K562 (cell line): ENCODE data around the gene CBL. TPM values are rescaled to one million over a fixed set of nuclear protein-coding genes. Genes with fewer than 3 reads are reported as not detected.

Source experiments
- FOXP1 ChIP-seq: sonication (generic); formaldehyde crosslinking; IDR thresholded peaks from 2 replicates; pipeline ENCODE4 v1.8.0; 2022; ENCODE audit warnings: mild to moderate bottlenecking, missing genetic modification reagents
- KLF6 ChIP-seq: fragments of 250-450 bp; sonication (Bioruptor Pico); IDR thresholded peaks from 2 replicates; pipeline ENCODE4 v1.4.0; 2020; ENCODE audit warnings: mild to moderate bottlenecking, moderate library complexity, borderline replicate concordance
- MECOM ChIP-seq: fragments of 250-450 bp; sonication (Bioruptor Pico); IDR thresholded peaks from 2 replicates; pipeline ENCODE4 v1.8.0; 2022; ENCODE audit warnings: inconsistent platforms
- NBN ChIP-seq: fragments of 450-650 bp; IDR thresholded peaks from 2 replicates; pipeline ENCODE4 v1.6.1; 2016; ENCODE audit warnings: low read depth, mild to moderate bottlenecking
- ZFX ChIP-seq: sonication (generic); formaldehyde crosslinking; IDR thresholded peaks from 2 replicates; pipeline ENCODE4 v1.8.0; 2022; ENCODE audit warnings: mild to moderate bottlenecking, missing genetic modification reagents, moderate library complexity
- ZNF134 ChIP-seq: fragments of 250-450 bp; sonication (Bioruptor Pico); conservative IDR thresholded peaks from 2 replicates; pipeline ENCODE4 v1.4.0; 2020
- ZNF408 ChIP-seq: fragments of 250-450 bp; sonication (Bioruptor Pico); IDR thresholded peaks from 2 replicates; pipeline ENCODE4 v1.4.0; 2020; ENCODE audit warnings: low read depth, mild to moderate bottlenecking, moderate library complexity
- polyA plus RNA-seq, 8 experiments: library from polyadenylated mRNA; depleted of rRNA in 4 of 8; stranded (reverse) in 5 of 8; unstranded in 3 of 8; fragments of >200 nt; fragmentation: Nextera tagmentation in 2 of 8; fragmentation: Illumina TruSeq in 1 of 8; extraction: Ambion mirVana in 2 of 8; extraction: Trizol in 1 of 8; gene quantifications; 2 replicates each; pipeline versions ENCODE4 v1.2.1 to v1.2.3, GENCODE V29; 2011 to 2014; ENCODE audit warnings: inconsistent platforms in 1 of 8, missing spikeins in 1 of 8
- total RNA-seq, 7 experiments: library from RNA; depleted of rRNA in 6 of 7; stranded (reverse); fragments of >200 nt in 6 of 7; fragmentation: Illumina TruSeq in 2 of 7; extraction: Trizol in 2 of 7; gene quantifications; 2 replicates each; pipeline versions ENCODE4 v1.2.1 to v1.2.3, GENCODE V29; 2011 to 2021; ENCODE audit warnings: low replicate concordance in 1 of 7
- TF ChIP-seq, protein P1 (sequence below): fragments of 200-800 bp; sonication (Bioruptor generic); IDR thresholded peaks from 2 replicates; pipeline ENCODE4 v1.6.1; 2017; ENCODE audit warnings: missing genetic modification characterization, missing compliant biosample characterization
- TF ChIP-seq, protein P2 (sequence below), 2 experiments: fragments of 450-650 bp; formaldehyde crosslinking in 1 of 2; IDR thresholded peaks; 2 replicates each; pipeline versions ENCODE4 v1.4.0 to v1.6.1; 2014 to 2020; ENCODE audit warnings: mild to moderate bottlenecking in 2 of 2, borderline replicate concordance in 1 of 2, low read depth in 1 of 2
- TF ChIP-seq, protein P3 (sequence below): fragments of 450-650 bp; IDR thresholded peaks from 2 replicates; pipeline ENCODE4 v1.6.1; 2016; ENCODE audit warnings: borderline replicate concordance
- TF ChIP-seq, protein P4 (sequence below): fragments of 250-450 bp; sonication (Bioruptor Pico); IDR thresholded peaks from 2 replicates; pipeline ENCODE4 v1.4.0; 2020; ENCODE audit warnings: mild to moderate bottlenecking, moderate library complexity

CBL gene
- total and polyA plus RNA-seq, 9 of the 15 experiments (the other 6 are each of a cell fraction or from before 2014, with no cell fraction given), result 3.2 to 24.9 (median 9.9) TPM

DNA sequence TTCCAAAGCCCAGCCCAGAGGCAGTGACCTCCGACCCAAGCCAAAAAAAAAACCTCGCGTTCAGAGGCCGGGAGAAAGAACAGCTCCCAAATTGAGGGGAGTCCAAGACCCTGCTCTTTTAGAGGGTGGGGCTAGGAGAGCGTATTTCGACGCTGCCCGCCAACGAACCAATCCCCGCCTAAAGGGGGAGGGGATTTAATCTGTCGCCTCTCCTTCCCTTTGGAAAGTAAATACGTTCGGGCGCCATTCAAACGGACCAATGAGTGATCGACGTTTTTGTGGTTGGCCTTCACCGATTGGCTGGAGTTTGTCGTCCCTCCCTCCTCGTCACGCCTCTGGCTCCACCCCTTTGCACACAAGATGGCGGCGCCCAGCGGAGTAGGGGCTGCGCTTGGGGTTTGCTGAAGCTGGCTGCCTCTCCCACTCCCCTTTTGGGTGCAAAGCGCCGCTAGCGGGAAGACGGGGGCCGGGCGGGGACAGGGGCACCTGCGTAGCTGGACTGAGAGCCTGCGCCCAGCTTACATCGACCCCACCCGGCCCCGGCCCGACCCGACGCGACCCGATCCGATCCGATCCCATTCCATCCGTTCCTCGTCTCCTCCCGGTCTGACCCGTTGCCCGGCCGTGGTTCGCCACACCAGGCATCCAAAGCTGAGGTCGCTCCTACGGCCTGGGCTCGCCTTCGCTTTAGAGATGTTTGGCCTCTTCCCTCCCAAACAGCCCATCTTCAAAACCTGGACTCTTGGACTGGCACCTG, 128.2 kb downstream of the CBL start, which contains the start of gene RNF26 (continued):
- TF ChIP-seq ZNF134 (CRISPR knock-in tag), result no peak
- TF ChIP-seq, protein P1, sequence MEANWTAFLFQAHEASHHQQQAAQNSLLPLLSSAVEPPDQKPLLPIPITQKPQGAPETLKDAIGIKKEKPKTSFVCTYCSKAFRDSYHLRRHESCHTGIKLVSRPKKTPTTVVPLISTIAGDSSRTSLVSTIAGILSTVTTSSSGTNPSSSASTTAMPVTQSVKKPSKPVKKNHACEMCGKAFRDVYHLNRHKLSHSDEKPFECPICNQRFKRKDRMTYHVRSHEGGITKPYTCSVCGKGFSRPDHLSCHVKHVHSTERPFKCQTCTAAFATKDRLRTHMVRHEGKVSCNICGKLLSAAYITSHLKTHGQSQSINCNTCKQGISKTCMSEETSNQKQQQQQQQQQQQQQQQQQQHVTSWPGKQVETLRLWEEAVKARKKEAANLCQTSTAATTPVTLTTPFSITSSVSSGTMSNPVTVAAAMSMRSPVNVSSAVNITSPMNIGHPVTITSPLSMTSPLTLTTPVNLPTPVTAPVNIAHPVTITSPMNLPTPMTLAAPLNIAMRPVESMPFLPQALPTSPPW, result peak; percentile 29; the same call in 1 of the 2 replicates
- TF ChIP-seq ZNF408 (CRISPR knock-in tag), result no peak
- TF ChIP-seq ZFX (CRISPR knock-in tag), result peak; percentile 48; the same call in 1 of the 2 replicates
- TF ChIP-seq FOXP1 (CRISPR knock-in tag), result no peak
- no peak for TF ChIP-seq KLF6 (CRISPR knock-in tag)
- no peak for TF ChIP-seq MECOM
- TF ChIP-seq NBN, result no peak
- TF ChIP-seq, protein P2, sequence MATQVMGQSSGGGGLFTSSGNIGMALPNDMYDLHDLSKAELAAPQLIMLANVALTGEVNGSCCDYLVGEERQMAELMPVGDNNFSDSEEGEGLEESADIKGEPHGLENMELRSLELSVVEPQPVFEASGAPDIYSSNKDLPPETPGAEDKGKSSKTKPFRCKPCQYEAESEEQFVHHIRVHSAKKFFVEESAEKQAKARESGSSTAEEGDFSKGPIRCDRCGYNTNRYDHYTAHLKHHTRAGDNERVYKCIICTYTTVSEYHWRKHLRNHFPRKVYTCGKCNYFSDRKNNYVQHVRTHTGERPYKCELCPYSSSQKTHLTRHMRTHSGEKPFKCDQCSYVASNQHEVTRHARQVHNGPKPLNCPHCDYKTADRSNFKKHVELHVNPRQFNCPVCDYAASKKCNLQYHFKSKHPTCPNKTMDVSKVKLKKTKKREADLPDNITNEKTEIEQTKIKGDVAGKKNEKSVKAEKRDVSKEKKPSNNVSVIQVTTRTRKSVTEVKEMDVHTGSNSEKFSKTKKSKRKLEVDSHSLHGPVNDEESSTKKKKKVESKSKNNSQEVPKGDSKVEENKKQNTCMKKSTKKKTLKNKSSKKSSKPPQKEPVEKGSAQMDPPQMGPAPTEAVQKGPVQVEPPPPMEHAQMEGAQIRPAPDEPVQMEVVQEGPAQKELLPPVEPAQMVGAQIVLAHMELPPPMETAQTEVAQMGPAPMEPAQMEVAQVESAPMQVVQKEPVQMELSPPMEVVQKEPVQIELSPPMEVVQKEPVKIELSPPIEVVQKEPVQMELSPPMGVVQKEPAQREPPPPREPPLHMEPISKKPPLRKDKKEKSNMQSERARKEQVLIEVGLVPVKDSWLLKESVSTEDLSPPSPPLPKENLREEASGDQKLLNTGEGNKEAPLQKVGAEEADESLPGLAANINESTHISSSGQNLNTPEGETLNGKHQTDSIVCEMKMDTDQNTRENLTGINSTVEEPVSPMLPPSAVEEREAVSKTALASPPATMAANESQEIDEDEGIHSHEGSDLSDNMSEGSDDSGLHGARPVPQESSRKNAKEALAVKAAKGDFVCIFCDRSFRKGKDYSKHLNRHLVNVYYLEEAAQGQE (IDR thresholded peaks at IDR 0.05; ENCODE audit: borderline replicate concordance), result no peak
- TF ChIP-seq, protein P2 (CRISPR knock-in tag; IDR thresholded peaks at IDR 0.05; ENCODE audit: low read depth), result 0 out of 2 replicates have a peak, but pooled peaks have one; percentile 34
- TF ChIP-seq, protein P3, sequence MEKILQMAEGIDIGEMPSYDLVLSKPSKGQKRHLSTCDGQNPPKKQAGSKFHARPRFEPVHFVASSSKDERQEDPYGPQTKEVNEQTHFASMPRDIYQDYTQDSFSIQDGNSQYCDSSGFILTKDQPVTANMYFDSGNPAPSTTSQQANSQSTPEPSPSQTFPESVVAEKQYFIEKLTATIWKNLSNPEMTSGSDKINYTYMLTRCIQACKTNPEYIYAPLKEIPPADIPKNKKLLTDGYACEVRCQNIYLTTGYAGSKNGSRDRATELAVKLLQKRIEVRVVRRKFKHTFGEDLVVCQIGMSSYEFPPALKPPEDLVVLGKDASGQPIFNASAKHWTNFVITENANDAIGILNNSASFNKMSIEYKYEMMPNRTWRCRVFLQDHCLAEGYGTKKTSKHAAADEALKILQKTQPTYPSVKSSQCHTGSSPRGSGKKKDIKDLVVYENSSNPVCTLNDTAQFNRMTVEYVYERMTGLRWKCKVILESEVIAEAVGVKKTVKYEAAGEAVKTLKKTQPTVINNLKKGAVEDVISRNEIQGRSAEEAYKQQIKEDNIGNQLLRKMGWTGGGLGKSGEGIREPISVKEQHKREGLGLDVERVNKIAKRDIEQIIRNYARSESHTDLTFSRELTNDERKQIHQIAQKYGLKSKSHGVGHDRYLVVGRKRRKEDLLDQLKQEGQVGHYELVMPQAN, result peak; percentile 77
- TF ChIP-seq, protein P4, sequence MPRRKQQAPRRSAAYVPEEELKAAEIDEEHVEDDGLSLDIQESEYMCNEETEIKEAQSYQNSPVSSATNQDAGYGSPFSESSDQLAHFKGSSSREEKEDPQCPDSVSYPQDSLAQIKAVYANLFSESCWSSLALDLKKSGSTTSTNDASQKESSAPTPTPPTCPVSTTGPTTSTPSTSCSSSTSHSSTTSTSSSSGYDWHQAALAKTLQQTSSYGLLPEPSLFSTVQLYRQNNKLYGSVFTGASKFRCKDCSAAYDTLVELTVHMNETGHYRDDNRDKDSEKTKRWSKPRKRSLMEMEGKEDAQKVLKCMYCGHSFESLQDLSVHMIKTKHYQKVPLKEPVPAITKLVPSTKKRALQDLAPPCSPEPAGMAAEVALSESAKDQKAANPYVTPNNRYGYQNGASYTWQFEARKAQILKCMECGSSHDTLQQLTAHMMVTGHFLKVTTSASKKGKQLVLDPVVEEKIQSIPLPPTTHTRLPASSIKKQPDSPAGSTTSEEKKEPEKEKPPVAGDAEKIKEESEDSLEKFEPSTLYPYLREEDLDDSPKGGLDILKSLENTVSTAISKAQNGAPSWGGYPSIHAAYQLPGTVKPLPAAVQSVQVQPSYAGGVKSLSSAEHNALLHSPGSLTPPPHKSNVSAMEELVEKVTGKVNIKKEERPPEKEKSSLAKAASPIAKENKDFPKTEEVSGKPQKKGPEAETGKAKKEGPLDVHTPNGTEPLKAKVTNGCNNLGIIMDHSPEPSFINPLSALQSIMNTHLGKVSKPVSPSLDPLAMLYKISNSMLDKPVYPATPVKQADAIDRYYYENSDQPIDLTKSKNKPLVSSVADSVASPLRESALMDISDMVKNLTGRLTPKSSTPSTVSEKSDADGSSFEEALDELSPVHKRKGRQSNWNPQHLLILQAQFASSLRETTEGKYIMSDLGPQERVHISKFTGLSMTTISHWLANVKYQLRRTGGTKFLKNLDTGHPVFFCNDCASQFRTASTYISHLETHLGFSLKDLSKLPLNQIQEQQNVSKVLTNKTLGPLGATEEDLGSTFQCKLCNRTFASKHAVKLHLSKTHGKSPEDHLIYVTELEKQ (CRISPR knock-in tag), result no peak
